ENCODE data around the gene CETP. TPM values are rescaled to one million over a fixed set of nuclear protein-coding genes. Genes with fewer than 3 reads are reported as not detected.
A peak's percentile ranks its signal among the peaks of the same experiment; 100 is the strongest.

The CETP gene
- total and polyA plus RNA-seq, 2 of the 13 experiments (the other 11 are each of a cell fraction or from before 2014, with no cell fraction given) = 0.31 to 9.8 TPM

GRCh38 chr16:56964243-56965148 lies 2.7 kb downstream of the CETP start (continued):
- peak; percentile 90 for TF ChIP-seq HOXA3 (CRISPR knock-in tag; IDR thresholded peaks at IDR 0.05)
- no peak for TF ChIP-seq RARG (CRISPR knock-in tag; IDR thresholded peaks at IDR 0.05; ENCODE audit: low read depth)
- TF ChIP-seq DNMT3B (CRISPR knock-in tag; conservative IDR thresholded peaks at IDR 0.05) = 0 out of 2 replicates have a peak, but pooled peaks have one; percentile 39
- peak; percentile 50 for TF ChIP-seq U2AF1 (optimal IDR thresholded peaks at IDR 0.05; ENCODE audit: low read depth, low read length)
- no peak for TF ChIP-seq NFIB (CRISPR knock-in tag; IDR thresholded peaks at IDR 0.05; ENCODE audit: borderline replicate concordance)
- no peak for TF ChIP-seq ZNF777 (CRISPR knock-in tag; IDR thresholded peaks at IDR 0.05)
- TF ChIP-seq RAD21 (CRISPR knock-in tag; IDR thresholded peaks at IDR 0.05) = peak; percentile 94
- TF ChIP-seq AKNA (CRISPR knock-in tag; IDR thresholded peaks at IDR 0.05; ENCODE audit: borderline replicate concordance) = no peak
- no peak; the same call in 1 of the 2 replicates for TF ChIP-seq EHMT2 (IDR thresholded peaks at IDR 0.05; ENCODE audit: borderline replicate concordance, low read depth, low read length)
- peak; percentile 64; the same call in 1 of the 2 replicates for TF ChIP-seq JUN (CRISPR knock-in tag; IDR thresholded peaks at IDR 0.05)
- TF ChIP-seq RFX1 (IDR thresholded peaks at IDR 0.05) = no peak
- TF ChIP-seq JUNB (CRISPR knock-in tag; IDR thresholded peaks at IDR 0.05; ENCODE audit: borderline replicate concordance) = no peak
- TF ChIP-seq GPBP1L1 (CRISPR knock-in tag; IDR thresholded peaks at IDR 0.05) = no peak
- TF ChIP-seq FOXP1 (IDR thresholded peaks at IDR 0.05) = no peak
- TF ChIP-seq FOXP1 (CRISPR knock-in tag; IDR thresholded peaks at IDR 0.05) = peak; percentile 40
- TF ChIP-seq ADNP (CRISPR knock-in tag; IDR thresholded peaks at IDR 0.05) = peak; percentile 74; the same call in 1 of the 2 replicates
- no peak; the same call in 1 of the 2 replicates for TF ChIP-seq KDM5B (CRISPR knock-in tag; IDR thresholded peaks at IDR 0.05; ENCODE audit: borderline replicate concordance)
- no peak for TF ChIP-seq PLSCR1 (CRISPR knock-in tag; IDR thresholded peaks at IDR 0.05; ENCODE audit: borderline replicate concordance)
- no peak; the same call in 1 of the 2 replicates for TF ChIP-seq FOXA3 (CRISPR knock-in tag; IDR thresholded peaks at IDR 0.05)
- 0 out of 2 replicates have a peak, but pooled peaks have one; percentile 79 for TF ChIP-seq ZNF564 (CRISPR knock-in tag; IDR thresholded peaks at IDR 0.05)
- no peak for TF ChIP-seq ZNF563 (CRISPR knock-in tag; IDR thresholded peaks at IDR 0.05)
- TF ChIP-seq ZNF674 (CRISPR knock-in tag; IDR thresholded peaks at IDR 0.05; ENCODE audit: low read depth) = no peak
- no peak for TF ChIP-seq ETS1 (CRISPR knock-in tag; IDR thresholded peaks at IDR 0.05)
